BJ (cell line): Measurements from ENCODE around the gene KSR1. TPM values are rescaled to one million over a fixed set of nuclear protein-coding genes. Genes with fewer than 3 reads are reported as not detected.

Source experiments
- CTCF ChIA-PET: fragments of 350-600 bp; formaldehyde crosslinking; extraction: SDS; loops from one replicate; lab custom pipeline; 2021; ENCODE audit warnings: antibody characterized with exemption, inconsistent platforms; lab: Yijun Ruan, JAX
- POLR2A ChIA-PET: fragments of 300-600 bp; sonication (Branson Sonifier 250); formaldehyde crosslinking; extraction: SDS; loops from one replicate; lab custom pipeline; 2021; ENCODE audit warnings: antibody characterized with exemption; lab: Charles Lee
- DNase-seq: peaks from one replicate; pipeline ENCODE4 v3.0.0-alpha.2; 2011; ENCODE audit warnings: low read depth
- H3K27me3 ChIP-seq: 2 replicates; pipeline ENCODE4 v1.6.0; 2011; ENCODE audit warnings: low read length; ENCODE audit not compliant: control insufficient read depth, insufficient read depth
- H3K36me3 ChIP-seq: 2 replicates; pipeline ENCODE4 v1.5.1; 2011; ENCODE audit warnings: low read length; ENCODE audit not compliant: control insufficient read depth, insufficient read depth
- H3K4me3 ChIP-seq: 2 replicates; pipeline ENCODE4 v1.5.1; 2011; ENCODE audit warnings: low read depth, mild to moderate bottlenecking, control low read depth, low read length
- polyA plus RNA-seq: library from polyadenylated mRNA; depleted of rRNA; stranded (reverse); fragments of >200 nt; gene quantifications from 2 replicates; pipeline ENCODE4 v1.2.3, GENCODE V29; 2011
- TF ChIP-seq, protein P1 (sequence below): IDR thresholded peaks from 2 replicates; pipeline ENCODE4 v1.5.1; 2011; ENCODE audit warnings: low read depth, mild to moderate bottlenecking, control low read depth, inconsistent platforms, low read length, moderate library complexity; ENCODE audit not compliant: insufficient read depth

Gene KSR1
- polyA plus RNA-seq, 1 experiment = 6.8 TPM

- Histone ChIP-seq H3K4me3 (no peak overlapping the region), H3K36me3 (peaks cover 13% of the 10 kb centered on the region), H3K27me3 (no peaks in the 10 kb centered on the region)
- TF ChIP-seq, protein P1, sequence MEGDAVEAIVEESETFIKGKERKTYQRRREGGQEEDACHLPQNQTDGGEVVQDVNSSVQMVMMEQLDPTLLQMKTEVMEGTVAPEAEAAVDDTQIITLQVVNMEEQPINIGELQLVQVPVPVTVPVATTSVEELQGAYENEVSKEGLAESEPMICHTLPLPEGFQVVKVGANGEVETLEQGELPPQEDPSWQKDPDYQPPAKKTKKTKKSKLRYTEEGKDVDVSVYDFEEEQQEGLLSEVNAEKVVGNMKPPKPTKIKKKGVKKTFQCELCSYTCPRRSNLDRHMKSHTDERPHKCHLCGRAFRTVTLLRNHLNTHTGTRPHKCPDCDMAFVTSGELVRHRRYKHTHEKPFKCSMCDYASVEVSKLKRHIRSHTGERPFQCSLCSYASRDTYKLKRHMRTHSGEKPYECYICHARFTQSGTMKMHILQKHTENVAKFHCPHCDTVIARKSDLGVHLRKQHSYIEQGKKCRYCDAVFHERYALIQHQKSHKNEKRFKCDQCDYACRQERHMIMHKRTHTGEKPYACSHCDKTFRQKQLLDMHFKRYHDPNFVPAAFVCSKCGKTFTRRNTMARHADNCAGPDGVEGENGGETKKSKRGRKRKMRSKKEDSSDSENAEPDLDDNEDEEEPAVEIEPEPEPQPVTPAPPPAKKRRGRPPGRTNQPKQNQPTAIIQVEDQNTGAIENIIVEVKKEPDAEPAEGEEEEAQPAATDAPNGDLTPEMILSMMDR = no peak
- no peak for DNase-seq
- ChIA-PET CTCF (interaction anchor here (0.7 to 25.2 kb wide), 23 partner anchors 9 to 414 kb away, joined by 3 to 415 read pairs (median 7); partner anchors contain the start of gene KSR1), POLR2A (no interaction called here)
Measured at GRCh38 chr17:27603880-27604794, 147.9 kb downstream of the KSR1 start.

DNA sequence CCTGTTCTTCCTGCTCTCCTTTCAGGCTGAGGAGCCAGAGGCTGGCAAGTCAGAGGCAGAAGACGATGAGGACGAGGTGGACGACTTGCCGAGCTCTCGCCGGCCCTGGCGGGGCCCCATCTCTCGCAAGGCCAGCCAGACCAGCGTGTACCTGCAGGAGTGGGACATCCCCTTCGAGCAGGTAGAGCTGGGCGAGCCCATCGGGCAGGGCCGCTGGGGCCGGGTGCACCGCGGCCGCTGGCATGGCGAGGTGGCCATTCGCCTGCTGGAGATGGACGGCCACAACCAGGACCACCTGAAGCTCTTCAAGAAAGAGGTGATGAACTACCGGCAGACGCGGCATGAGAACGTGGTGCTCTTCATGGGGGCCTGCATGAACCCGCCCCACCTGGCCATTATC lies 149.2 kb downstream of the KSR1 start:
- no peak overlapping the region for H3K4me3 ChIP-seq
- TF ChIP-seq, protein P1 = no peak
- POLR2A ChIA-PET = no interaction called here
- CTCF ChIA-PET = interaction anchor here (0.7 to 25.2 kb wide), 5 partner anchors 20 to 410 kb away, joined by 3 to 415 read pairs (median 113); no protein-coding TSS in a partner anchor
- peaks cover 17% of the 10 kb centered on the region for H3K36me3 ChIP-seq
- H3K27me3 ChIP-seq = no peaks in the 10 kb centered on the region
- DNase-seq = no peak

GRCh38 chr17:27607521-27608091 lies 151.4 kb downstream of the KSR1 start:
- CTCF ChIA-PET = interaction anchor here (0.8 to 25.2 kb wide), 4 partner anchors 23 to 372 kb away, joined by 3 to 415 read pairs (median 58); partner anchors contain the start of gene LGALS9
- Histone ChIP-seq H3K27me3 (no peaks in the 10 kb centered on the region), H3K4me3 (no peak overlapping the region), H3K36me3 (peaks cover 20% of the 10 kb centered on the region)
- no peak for DNase-seq
- POLR2A ChIA-PET = no interaction called here
- TF ChIP-seq, protein P1 = no peak

DNA sequence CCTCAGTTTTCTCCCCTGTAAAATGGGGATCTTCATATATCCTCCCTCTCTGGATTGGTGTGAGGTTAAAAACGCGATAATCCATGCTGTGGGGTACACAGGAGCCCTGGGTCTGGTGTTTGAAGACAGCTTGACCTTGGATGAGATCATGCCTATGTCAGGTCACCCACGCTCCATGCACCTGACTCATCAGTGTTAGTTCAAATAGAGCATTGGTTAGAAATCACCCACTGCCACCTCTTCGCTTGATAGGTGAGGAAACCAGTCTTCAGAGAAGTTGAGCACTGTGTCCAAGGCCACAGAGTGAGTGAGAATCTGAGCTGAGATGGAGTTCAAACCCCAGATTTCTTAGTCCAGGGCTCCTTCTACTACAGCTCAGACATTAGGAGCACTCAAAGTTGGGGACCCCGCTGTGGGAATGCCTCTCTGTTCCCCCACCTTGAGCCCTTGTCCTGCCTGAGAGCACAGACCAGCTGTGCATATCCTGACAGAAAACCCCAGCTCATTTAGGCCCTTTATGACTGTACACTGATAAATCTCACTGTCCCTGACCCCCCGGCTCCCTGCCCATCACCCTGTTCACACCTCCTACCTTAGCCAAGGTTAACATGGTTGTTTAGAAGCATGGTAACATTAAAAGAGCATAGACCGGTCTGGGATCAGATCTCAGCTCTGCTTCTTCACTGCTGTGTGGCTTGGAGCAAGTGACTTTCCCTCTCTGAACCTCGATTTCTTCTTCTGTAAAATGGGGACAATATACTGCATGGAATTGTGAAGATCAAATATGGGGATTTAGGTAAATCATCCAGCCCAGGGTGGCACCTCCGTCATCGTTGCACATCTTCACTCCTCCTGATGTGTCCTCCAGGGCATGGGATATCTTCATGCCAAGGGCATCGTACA lies 152.3 kb downstream of the KSR1 start:
- DNase-seq = no peak
- Histone ChIP-seq H3K27me3 (no peaks in the 10 kb centered on the region), H3K4me3 (no peak overlapping the region), H3K36me3 (peaks cover 21% of the 10 kb centered on the region)
- ChIA-PET POLR2A (no interaction called here), CTCF (interaction anchor here (0.8 to 25.2 kb wide), 6 partner anchors 22 to 372 kb away, joined by 3 to 415 read pairs (median 4); partner anchors contain the start of gene LGALS9)
- TF ChIP-seq, protein P1 = no peak
